NCI-H146 (cell line): ENCODE data around the gene CRBN.

ENCODE experiments used
- DNase-seq: peaks from one replicate; lab custom pipeline; 2025; lab: John Stamatoyannopoulos, UW

The CRBN gene

GRCh38 chr3:3170998-3171397 lies 8.5 kb downstream of the CRBN start:
- DNase-seq: no peak

DNA sequence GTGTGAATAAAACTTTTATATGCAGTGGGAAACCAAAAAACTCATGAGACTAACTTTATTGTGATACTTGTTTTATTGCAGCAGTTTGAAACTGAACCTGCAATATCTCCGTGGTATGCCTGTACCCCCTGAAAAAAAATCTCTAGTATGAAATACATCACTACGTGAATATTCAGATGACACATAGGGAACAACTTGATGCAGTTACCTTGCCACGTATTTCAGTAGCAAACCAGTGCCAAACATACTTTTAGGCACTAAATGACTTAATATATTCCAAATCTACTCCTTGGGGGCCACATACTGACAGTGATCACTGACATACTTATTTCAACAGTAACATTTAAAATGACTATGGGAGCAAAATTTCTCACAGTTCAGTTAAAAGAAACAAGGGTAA lies 13.8 kb downstream of the CRBN start:
- DNase-seq: no peak

DNA sequence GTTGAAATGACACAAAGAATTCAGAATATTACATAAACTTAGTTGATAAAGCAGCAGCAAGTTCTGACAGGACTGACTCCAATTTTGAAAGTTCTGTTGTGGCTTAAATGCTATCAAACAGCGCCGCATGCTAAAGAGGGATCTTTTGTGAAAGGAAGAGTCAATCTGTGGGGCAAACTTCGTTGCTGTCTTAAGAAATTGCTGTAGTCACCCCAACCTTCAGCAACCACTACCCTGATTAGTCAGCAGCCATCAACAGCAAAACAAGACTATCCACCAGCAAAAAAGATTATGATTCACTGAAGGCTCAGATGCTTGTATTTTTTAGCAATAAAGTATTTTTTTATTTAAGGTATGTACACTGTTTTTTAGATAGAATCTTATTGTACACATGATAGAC lies 14.2 kb downstream of the CRBN start:
- DNase-seq: no peak

GRCh38 chr3:3160826-3161225 lies 18.7 kb downstream of the CRBN start:
- no peak for DNase-seq

DNA sequence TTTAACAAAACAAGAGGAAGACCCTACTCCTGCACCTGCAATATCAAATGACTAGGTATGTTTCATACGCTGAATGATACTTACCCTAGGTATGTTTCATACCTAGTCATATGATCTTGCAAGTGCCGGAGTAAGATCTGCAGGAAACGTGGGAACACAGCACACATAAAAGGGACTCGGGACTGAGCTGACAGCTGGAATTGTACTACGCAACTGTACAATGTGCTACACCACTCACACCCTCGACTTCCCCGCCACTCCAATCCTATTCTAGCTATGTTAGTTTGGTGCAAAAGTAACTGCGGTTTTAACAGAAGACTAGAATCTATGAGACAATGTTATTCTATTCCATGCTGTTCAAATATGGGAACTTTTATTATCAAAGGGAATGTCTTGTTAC lies 22.0 kb downstream of the CRBN start:
- DNase-seq: no peak

- DNase-seq: no peak
These were observed 24.4 kb downstream of the CRBN start for GRCh38 chr3:3154879-3155610.

GRCh38 chr3:3151513-3151912 lies 28.0 kb downstream of the CRBN start:
- DNase-seq: no peak

DNA sequence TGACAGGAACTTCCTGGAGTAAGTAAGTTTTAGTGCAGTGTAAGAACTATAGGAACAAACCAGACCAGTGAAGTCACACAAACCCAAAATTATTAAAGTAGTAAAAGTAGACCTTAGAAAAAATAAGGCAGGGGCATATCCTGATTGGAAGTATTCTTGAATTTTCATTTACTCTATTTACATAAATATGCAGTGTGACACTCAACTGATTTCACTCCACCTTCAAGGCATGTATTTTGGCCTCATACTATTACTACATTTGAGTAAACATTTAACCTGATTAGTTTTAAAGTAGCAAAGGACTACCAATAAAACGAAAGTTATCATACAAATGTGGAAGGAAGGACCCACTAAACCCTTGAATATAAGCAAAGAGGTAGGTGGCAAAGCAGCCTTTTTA lies 29.9 kb downstream of the CRBN start:
- DNase-seq: no peak

- DNase-seq: no peak
These were observed 33.7 kb downstream of the CRBN start for GRCh38 chr3:3145831-3146230.

- DNase-seq: no peak
These were observed 37.6 kb downstream of the CRBN start for GRCh38 chr3:3141939-3142338.

GRCh38 chr3:3137526-3137925 lies 42.0 kb downstream of the CRBN start:
- DNase-seq: no peak

DNA sequence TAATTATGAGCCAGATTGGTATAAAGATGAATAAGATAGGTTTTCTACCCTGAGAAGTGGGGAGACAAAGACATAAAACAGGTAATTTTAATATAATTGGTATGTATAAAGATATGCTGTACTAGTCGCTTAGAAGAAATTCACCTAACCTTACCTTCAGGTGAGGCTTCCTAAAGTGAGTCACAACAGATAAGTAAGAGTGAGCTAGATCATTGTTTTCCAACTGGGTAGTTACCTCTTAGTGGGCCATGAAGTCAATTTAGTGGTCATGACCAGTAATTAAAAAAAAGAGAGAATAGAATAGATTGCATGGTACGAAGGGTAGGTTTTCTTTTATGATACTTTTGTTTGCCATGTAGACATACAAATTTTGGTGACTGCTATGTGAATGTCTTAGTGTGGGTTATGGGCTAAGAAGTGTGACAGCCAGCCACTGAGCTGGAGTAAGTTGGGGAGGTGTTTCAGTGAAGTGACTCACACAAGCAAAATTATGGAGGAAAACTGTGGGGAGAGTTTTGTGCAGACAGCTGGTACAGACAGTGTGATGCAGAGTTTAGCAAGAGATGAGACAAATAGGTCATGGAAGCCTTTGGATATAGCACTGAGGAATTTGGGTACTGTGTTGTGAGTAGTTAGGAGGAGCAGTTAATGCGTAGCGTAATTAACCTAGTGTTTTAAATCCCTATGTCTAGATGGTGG lies 44.6 kb downstream of the CRBN start:
- DNase-seq: no peak

DNA sequence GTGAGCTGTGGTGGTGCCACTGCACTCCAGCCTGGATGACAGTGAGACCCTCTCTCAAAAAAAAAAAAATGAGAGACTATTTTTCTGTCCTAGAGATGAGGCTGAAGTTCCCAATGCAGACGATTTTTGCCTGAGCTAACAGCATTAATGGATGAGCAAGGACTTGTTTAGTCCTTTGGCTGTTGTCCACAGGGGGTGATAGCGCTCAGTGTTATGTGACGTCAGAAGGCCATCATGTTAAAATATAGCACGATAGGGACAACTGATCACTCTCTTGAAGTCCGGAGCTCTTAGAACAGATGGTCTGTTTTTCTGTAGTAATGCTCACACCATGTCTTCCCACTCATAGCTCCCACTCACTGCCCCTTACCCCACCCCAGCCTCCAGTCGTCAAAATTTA lies 46.0 kb downstream of the CRBN start:
- DNase-seq: no peak

DNA sequence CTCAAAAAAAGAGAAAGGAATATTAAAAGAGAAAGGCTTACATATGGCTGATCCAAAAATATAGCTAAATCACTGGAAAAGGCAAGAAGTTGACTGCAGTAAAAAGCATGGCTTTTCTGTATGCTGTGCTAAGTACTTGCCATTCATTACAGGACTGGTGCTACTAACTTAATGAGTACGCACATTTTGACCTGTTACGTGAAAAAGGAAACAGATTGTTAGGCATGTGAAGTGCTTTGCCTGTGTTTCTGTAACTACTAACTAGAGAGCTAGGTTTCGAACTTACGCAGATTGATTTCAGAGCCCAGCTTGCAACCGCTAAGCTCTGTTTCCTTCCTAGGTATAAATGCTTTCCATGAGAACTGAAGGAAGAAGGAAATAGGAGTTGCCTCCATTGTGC lies 49.9 kb downstream of the CRBN start:
- no peak for DNase-seq

- DNase-seq: peak; percentile 33
These were observed 52.0 kb downstream of the CRBN start for GRCh38 chr3:3127432-3128010.

- peak; percentile 92 for DNase-seq
These were observed 52.7 kb downstream of the CRBN start, which contains the start of gene TRNT1 for GRCh38 chr3:3126477-3127431. Gene TRNT1, plus strand, starts transcription at chr3:3126940. Its CDS starts 2,101 bp downstream, at chr3:3129041.

- DNase-seq: no peak
These were observed 53.5 kb downstream of the CRBN start for GRCh38 chr3:3125977-3126376.

- DNase-seq: no peak
These were observed 60.1 kb downstream of the CRBN start for GRCh38 chr3:3119393-3119851.

- no peak for DNase-seq
These were observed 61.8 kb downstream of the CRBN start for GRCh38 chr3:3117651-3118050.

- DNase-seq: no peak
These were observed 66.3 kb downstream of the CRBN start for GRCh38 chr3:3113042-3113709.

DNA sequence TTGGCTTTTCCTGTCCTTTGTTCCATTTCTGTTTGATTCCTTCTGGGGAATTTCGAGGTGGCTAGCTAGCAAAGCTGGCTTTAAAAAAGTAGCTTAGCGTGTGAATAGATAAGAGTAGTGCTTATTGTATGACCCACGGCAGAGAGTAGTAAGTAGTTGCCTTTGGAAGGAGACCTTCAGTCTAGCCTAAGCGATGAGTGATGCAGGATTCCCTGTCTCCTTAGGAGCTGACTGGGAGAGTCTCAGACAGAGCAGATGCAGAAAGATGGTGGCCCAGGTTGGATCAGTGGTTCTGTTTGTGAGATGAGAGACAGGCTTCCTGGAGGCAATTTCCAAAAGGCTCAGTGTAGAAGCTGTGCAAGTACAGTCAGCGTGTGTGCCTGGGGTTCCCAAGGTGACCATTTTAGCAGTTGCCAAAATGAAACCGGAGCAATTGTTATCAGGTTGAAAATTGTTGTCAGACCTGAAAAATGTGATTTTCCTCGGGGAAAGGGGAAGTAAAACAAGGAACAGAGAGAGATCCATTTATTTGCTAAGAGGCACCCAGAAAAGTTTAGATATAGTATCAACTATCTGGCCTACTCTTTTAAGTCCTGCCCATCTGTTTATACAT lies 68.6 kb downstream of the CRBN start:
- DNase-seq: peak; percentile 32
